ENCODE results near the gene NEXMIF. TPM values are rescaled to one million over a fixed set of nuclear protein-coding genes. Genes with fewer than 3 reads are reported as not detected.
"Not testable (repeated sequence)": the region's sequence is repeated elsewhere in the genome, so short reads cannot be mapped to it uniquely, and the experiment has no call there.

NEXMIF gene
- total RNA-seq, 2 experiments from 2014 or later = 0.33 to 0.37 TPM

- CTCF ChIA-PET = no interaction called here
- no peak for ATAC-seq
- Mint-ChIP-seq H3K4me3 (no peak overlapping the region), H3K27me3 (no peaks in the 10 kb centered on the region), H3K9me3 (ENCODE audit: low read depth) (no peaks in the 10 kb centered on the region), H3K4me1 (peaks cover 10% of the 10 kb centered on the region), H3K36me3 (ENCODE audit: low read depth) (no peaks in the 10 kb centered on the region), H3K27ac (no peak overlapping the region)
- intact Hi-C loops (cut with DNase I, micrococcal nuclease) = no loop called here
- POLR2A ChIA-PET = no interaction called here
- DNase-seq = no peak
Observed at GRCh38 chrX:74892561-74892960, 32.7 kb downstream of the NEXMIF start.

DNA sequence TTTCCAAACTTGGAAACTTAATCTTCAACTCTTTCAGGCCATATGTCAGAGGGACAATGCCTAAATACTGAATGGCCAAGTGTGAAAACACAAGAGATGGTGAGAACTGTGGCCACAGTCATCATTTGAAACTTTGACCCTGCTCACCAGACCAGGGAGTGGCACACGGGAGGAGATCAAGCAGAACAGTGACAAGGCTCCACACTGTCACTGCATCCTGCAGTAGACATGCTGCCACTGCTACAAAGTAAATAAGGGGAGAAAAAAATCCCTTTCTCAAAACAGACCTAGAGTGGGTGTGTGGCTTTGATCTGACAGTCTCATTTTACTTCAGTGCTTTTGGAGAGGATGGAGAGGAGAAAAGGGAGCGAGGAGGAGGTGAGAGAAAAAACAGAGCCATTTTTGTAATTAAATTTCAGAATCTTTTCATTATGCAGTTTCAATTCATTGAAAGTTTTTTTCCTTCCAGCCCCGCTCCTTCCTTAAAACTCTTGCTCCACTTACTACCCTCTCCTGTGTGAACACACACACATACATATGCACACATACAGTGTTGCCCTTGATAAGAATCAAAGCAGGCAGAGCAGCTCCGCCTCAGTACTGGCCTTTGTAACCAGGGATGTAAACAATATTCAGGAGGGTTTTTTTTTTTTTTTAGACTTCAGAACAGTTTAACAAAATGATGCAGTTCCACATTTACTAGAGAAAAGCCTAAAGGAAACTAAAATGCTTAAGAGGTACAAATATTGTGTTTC is 34.4 kb downstream of the NEXMIF start:
- intact Hi-C loops (cut with DNase I, micrococcal nuclease) = no loop called here
- peaks cover 10% of the 10 kb centered on the region for H3K4me1 Mint-ChIP-seq
- no peak for DNase-seq

DNA sequence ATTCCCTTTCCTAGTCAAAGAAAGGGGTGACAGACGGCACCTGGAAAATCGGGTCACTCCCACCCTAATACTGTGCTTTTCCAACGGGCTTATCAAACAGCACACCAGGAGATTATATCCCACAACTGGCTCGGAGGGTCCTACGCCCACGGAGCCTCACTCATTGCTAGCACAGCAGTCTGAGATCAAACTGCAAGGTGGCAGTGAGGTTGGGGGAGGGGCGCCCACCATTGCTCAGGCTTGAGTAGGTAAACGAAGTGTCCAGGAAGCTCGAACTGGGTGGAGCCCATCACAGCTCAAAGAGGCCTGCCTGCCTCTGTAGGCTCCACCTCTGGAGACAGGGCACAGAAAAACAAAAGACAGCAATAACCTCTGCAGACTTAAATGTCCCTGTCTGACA is 42.9 kb downstream of the NEXMIF start:
- H3K4me3 Mint-ChIP-seq; POLR2A ChIA-PET; H3K4me1 Mint-ChIP-seq; ATAC-seq; DNase-seq; intact Hi-C loops (cut with DNase I, micrococcal nuclease); H3K9me3 Mint-ChIP-seq (ENCODE audit: low read depth); CTCF ChIA-PET; H3K27ac Mint-ChIP-seq; H3K27me3 Mint-ChIP-seq; H3K36me3 Mint-ChIP-seq (ENCODE audit: low read depth): not testable (repeated sequence)

More for the DNA sequence above, 34.4 kb downstream of the NEXMIF start:
- Mint-ChIP-seq H3K36me3 (ENCODE audit: low read depth) (no peaks in the 10 kb centered on the region), H3K27me3 (no peaks in the 10 kb centered on the region), H3K4me3 (no peak overlapping the region), H3K9me3 (ENCODE audit: low read depth) (no peaks in the 10 kb centered on the region), H3K27ac (no peak overlapping the region)
- CTCF ChIA-PET = no interaction called here
- POLR2A ChIA-PET = no interaction called here
- peak; percentile 78 for ATAC-seq

DNA sequence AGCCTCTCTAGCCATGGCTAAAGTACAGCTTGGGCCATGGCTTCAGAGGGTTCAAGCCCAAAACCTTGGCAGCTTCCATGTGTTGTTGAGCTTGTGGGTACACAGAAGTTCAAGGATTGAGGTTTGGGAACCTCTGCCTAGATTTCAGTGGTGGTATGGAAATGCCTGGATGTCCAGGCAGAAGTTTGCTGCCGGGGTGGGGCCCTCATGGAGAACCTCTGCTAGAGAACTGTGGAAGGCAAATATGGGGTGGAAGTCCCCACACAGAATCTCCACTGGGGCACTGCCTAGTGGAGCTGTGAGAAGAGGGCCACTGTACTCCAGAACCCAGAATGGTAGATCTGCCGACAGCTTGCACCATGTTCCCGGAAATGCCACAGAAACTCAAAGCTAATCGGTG is 59.5 kb downstream of the NEXMIF start:
- Mint-ChIP-seq H3K27me3 (no peaks in the 10 kb centered on the region), H3K9me3 (ENCODE audit: low read depth) (peaks cover 12% of the 10 kb centered on the region), H3K36me3 (ENCODE audit: low read depth) (peaks cover 3% of the 10 kb centered on the region), H3K27ac (no peak overlapping the region), H3K4me1 (no peaks in the 10 kb centered on the region), H3K4me3 (no peak overlapping the region)
- no peak for ATAC-seq
- ChIA-PET CTCF (no interaction called here), POLR2A (no interaction called here)
- intact Hi-C loops (cut with DNase I, micrococcal nuclease) = no loop called here
- no peak for DNase-seq

GRCh38 chrX:74853255-74853654 is 72.0 kb downstream of the NEXMIF start:
- intact Hi-C loops (cut with DNase I, micrococcal nuclease) = no loop called here
- Mint-ChIP-seq H3K4me3 (no peak overlapping the region), H3K27me3 (no peaks in the 10 kb centered on the region), H3K27ac (no peak overlapping the region), H3K4me1 (no peaks in the 10 kb centered on the region), H3K9me3 (ENCODE audit: low read depth) (peaks cover 23% of the 10 kb centered on the region), H3K36me3 (ENCODE audit: low read depth) (peaks cover 3% of the 10 kb centered on the region)
- ChIA-PET POLR2A (no interaction called here), CTCF (interaction anchor here (0.6 kb wide), 1 partner anchor 609 kb away, joined by 3 read pairs; no protein-coding TSS in a partner anchor)
- no peak for DNase-seq
- no peak for ATAC-seq

DNA sequence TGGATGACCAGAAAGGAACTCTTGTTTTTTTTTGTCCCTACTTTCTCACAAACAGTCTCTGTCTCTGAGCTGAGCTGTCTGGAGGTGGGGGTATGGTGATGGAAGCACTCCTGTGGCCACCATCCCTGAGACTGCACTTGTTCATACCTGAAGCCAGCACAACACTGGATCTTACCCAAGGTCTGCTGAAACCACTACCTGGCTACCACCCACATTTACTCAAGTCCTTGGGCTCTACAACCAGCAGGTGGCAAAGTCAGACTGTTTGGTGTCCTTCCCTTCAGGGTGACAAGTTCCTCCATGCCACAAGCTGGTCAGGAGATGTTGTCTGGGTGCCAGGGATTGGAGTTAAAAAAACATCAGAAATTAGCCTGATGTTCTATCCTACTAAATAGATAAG is 89.7 kb downstream of the NEXMIF start:
- POLR2A ChIA-PET = no interaction called here
- ATAC-seq (no peak), DNase-seq (peak; percentile 3)
- H3K36me3 Mint-ChIP-seq (ENCODE audit: low read depth) = no peaks in the 10 kb centered on the region
- H3K27me3 Mint-ChIP-seq = no peaks in the 10 kb centered on the region
- no peaks in the 10 kb centered on the region for H3K4me1 Mint-ChIP-seq
- no peak overlapping the region for H3K27ac Mint-ChIP-seq
- H3K4me3 Mint-ChIP-seq = no peak overlapping the region
- intact Hi-C loops (cut with DNase I, micrococcal nuclease) = loop anchor here in 1 of 2 experiments (5.0 kb wide), 1 partner anchor 767 kb away; no protein-coding TSS in a partner anchor
- CTCF ChIA-PET = no interaction called here
- no peaks in the 10 kb centered on the region for H3K9me3 Mint-ChIP-seq (ENCODE audit: low read depth)

DNA sequence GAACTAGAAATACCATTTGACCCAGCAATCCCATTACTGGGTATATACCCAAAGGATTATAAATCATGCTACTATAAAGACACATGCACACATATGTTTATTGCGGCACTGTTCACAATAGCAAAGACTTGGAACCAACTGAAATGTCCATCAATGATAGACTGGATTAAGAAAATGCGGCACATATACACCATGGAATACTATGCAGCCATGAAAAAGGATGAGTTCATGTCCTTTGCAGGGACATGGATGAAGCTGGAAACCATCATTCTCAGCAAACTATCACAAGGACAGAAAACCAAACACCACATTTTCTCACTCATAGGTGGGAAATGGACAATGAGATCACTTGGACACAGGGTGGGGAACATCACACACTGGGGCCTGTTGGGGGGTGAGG is 105.5 kb downstream of the NEXMIF start:
- H3K9me3 Mint-ChIP-seq (ENCODE audit: low read depth); H3K27ac Mint-ChIP-seq; H3K27me3 Mint-ChIP-seq; H3K4me3 Mint-ChIP-seq; DNase-seq; CTCF ChIA-PET; H3K36me3 Mint-ChIP-seq (ENCODE audit: low read depth); POLR2A ChIA-PET; ATAC-seq; intact Hi-C loops (cut with DNase I, micrococcal nuclease); H3K4me1 Mint-ChIP-seq: not testable (repeated sequence)

DNA sequence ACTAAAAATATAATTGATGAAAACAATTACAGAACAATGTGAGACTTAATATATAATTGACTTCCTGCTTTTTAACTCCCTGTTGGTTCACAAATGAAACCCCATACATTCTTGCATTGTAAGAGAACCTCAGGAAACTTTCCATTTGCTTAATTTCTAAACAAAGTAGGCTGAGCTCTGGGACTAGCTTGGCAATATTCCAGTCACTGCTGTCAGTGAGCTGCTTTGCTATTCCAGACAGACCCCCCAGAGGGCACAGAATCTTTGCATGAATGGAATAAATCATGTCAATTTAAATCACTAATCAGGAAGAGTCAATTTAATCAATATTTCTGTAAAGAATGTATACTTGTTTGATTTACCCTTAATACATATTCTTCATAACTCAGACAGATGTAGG is 110.6 kb downstream of the NEXMIF start:
- POLR2A ChIA-PET = no interaction called here
- Mint-ChIP-seq H3K36me3 (ENCODE audit: low read depth) (no peaks in the 10 kb centered on the region), H3K27ac (no peak overlapping the region), H3K27me3 (no peaks in the 10 kb centered on the region), H3K4me1 (no peaks in the 10 kb centered on the region), H3K4me3 (no peak overlapping the region), H3K9me3 (ENCODE audit: low read depth) (peaks cover 4% of the 10 kb centered on the region)
- ATAC-seq (no peak), DNase-seq (no peak)
- CTCF ChIA-PET = no interaction called here
- intact Hi-C loops (cut with DNase I, micrococcal nuclease) = no loop called here

GRCh38 chrX:74804574-74804973 is 120.7 kb downstream of the NEXMIF start:
- no peak for ATAC-seq
- POLR2A ChIA-PET = no interaction called here
- no peaks in the 10 kb centered on the region for H3K27me3 Mint-ChIP-seq
- no peaks in the 10 kb centered on the region for H3K36me3 Mint-ChIP-seq (ENCODE audit: low read depth)
- DNase-seq = no peak
- intact Hi-C loops (cut with DNase I, micrococcal nuclease) = no loop called here
- H3K27ac Mint-ChIP-seq = no peak overlapping the region
- H3K4me1 Mint-ChIP-seq = no peaks in the 10 kb centered on the region
- H3K9me3 Mint-ChIP-seq (ENCODE audit: low read depth) = no peaks in the 10 kb centered on the region
- no peak overlapping the region for H3K4me3 Mint-ChIP-seq
- CTCF ChIA-PET = no interaction called here

GRCh38 chrX:74800062-74800461 is 125.2 kb downstream of the NEXMIF start:
- H3K4me1 Mint-ChIP-seq = no peaks in the 10 kb centered on the region
- ChIA-PET POLR2A (no interaction called here), CTCF (no interaction called here)
- H3K36me3 Mint-ChIP-seq (ENCODE audit: low read depth) = no peaks in the 10 kb centered on the region
- intact Hi-C loops (cut with DNase I, micrococcal nuclease) = no loop called here
- H3K4me3 Mint-ChIP-seq = no peak overlapping the region
- no peaks in the 10 kb centered on the region for H3K27me3 Mint-ChIP-seq
- H3K27ac Mint-ChIP-seq = no peak overlapping the region
- ATAC-seq = no peak
- no peaks in the 10 kb centered on the region for H3K9me3 Mint-ChIP-seq (ENCODE audit: low read depth)
- no peak for DNase-seq

GRCh38 chrX:74797338-74797887 is 127.8 kb downstream of the NEXMIF start:
- Mint-ChIP-seq H3K4me3 (no peak overlapping the region), H3K36me3 (ENCODE audit: low read depth) (no peaks in the 10 kb centered on the region), H3K9me3 (ENCODE audit: low read depth) (no peaks in the 10 kb centered on the region), H3K27me3 (no peaks in the 10 kb centered on the region), H3K4me1 (no peaks in the 10 kb centered on the region), H3K27ac (no peak overlapping the region)
- DNase-seq (no peak), ATAC-seq (no peak)
- intact Hi-C loops (cut with DNase I, micrococcal nuclease) = no loop called here
- ChIA-PET POLR2A (no interaction called here), CTCF (no interaction called here)

GRCh38 chrX:74788545-74789086 is 136.6 kb downstream of the NEXMIF start:
- ChIA-PET POLR2A (no interaction called here), CTCF (no interaction called here)
- intact Hi-C loops (cut with DNase I, micrococcal nuclease) = no loop called here
- Mint-ChIP-seq H3K36me3 (ENCODE audit: low read depth) (no peaks in the 10 kb centered on the region), H3K27ac (no peak overlapping the region), H3K4me3 (no peak overlapping the region), H3K4me1 (no peaks in the 10 kb centered on the region), H3K9me3 (ENCODE audit: low read depth) (no peaks in the 10 kb centered on the region), H3K27me3 (no peaks in the 10 kb centered on the region)
- ATAC-seq = no peak
- DNase-seq = no peak
